ENCODE data around the gene RPS15. TPM values are rescaled to one million over a fixed set of nuclear protein-coding genes. Genes with fewer than 3 reads are reported as not detected.
A peak's percentile ranks its signal among the peaks of the same experiment; 100 is the strongest.

Gene RPS15
- 585 TPM for total RNA-seq

GRCh38 chr19:1438035-1438932 lies at the start of gene RPS15:
TSS of gene RPS15 (plus strand) at chr19:1438396. CDS start at chr19:1438426, 30 bp downstream.
- peak; percentile 98 for DNase-seq

- DNase-seq: no peak
Observed at GRCh38 chr19:1388637-1389026, 49.6 kb upstream of the RPS15 start.

GRCh38 chr19:1389033-1389940 lies 48.9 kb upstream of the RPS15 start:
- no peak for DNase-seq

- no peak for DNase-seq
Observed at GRCh38 chr19:1390890-1391423, 47.2 kb upstream of the RPS15 start.

- DNase-seq: no peak
Observed at GRCh38 chr19:1392407-1392806, 45.8 kb upstream of the RPS15 start.

- DNase-seq: no peak
Observed at GRCh38 chr19:1392939-1393530, 45.2 kb upstream of the RPS15 start.

GRCh38 chr19:1393841-1394240 lies 44.4 kb upstream of the RPS15 start:
- no peak for DNase-seq

GRCh38 chr19:1394252-1395193 lies 43.7 kb upstream of the RPS15 start:
- DNase-seq: no peak

GRCh38 chr19:1395194-1396018 lies 42.8 kb upstream of the RPS15 start:
- DNase-seq: no peak

- no peak for DNase-seq
Observed at GRCh38 chr19:1396019-1396767, 42.0 kb upstream of the RPS15 start.

GRCh38 chr19:1396768-1397679 lies 41.2 kb upstream of the RPS15 start:
- no peak for DNase-seq

GRCh38 chr19:1397838-1398237 lies 40.4 kb upstream of the RPS15 start:
- DNase-seq: no peak

- no peak for DNase-seq
Observed at GRCh38 chr19:1399079-1399478, 39.1 kb upstream of the RPS15 start.

- DNase-seq: no peak
Observed at GRCh38 chr19:1399745-1400144, 38.5 kb upstream of the RPS15 start.

GRCh38 chr19:1400281-1401137 lies 37.7 kb upstream of the RPS15 start:
- DNase-seq: peak; percentile 83

GRCh38 chr19:1401138-1401888 lies 36.9 kb upstream of the RPS15 start, which contains the start of gene GAMT:
TSS of gene GAMT (minus strand) at chr19:1401542. CDS start at chr19:1401476, 66 bp downstream.
- DNase-seq: peak; percentile 80

- DNase-seq: no peak
Observed at GRCh38 chr19:1401889-1402217, 36.3 kb upstream of the RPS15 start.
